Kidney (tissue), 14 donors: ENCODE data around the gene COL28A1. TPM values are rescaled to one million over a fixed set of nuclear protein-coding genes. Genes with fewer than 3 reads are reported as not detected.
"Not testable (repeated sequence)": the region's sequence is repeated elsewhere in the genome, so short reads cannot be mapped to it uniquely, and the experiment has no call there.

Source experiments
- DNase-seq, 5 donors: peaks; one replicate each; pipeline ENCODE4 v3.0.0-alpha.2; 2013 to 2020
- FAIRE-seq: peaks from 2 replicates; lab custom pipeline; 2012; peaks lifted over from hg19 to GRCh38; lab: Jason Lieb, UNC
- H3K27ac ChIP-seq, 2 donors: one replicate each; pipeline ENCODE4 v1.7.0; 2013; ENCODE audit warnings: low read depth in 2 of 2, low read length in 2 of 2, inconsistent platforms in 1 of 2
- H3K27me3 ChIP-seq: one replicate; pipeline ENCODE4 v1.7.1; 2013; ENCODE audit warnings: low read length, inconsistent platforms; ENCODE audit not compliant: control insufficient read depth, insufficient read depth
- H3K36me3 ChIP-seq, 3 donors: one replicate each; pipeline versions ENCODE4 v1.7.0 to v1.7.1; 2013; ENCODE audit warnings: low read length in 3 of 3, control low read depth in 1 of 3, inconsistent platforms in 1 of 3; ENCODE audit not compliant: insufficient read depth in 3 of 3, control insufficient read depth in 2 of 3
- H3K4me1 ChIP-seq, 3 donors: one replicate each; pipeline versions ENCODE4 v1.7.0 to v1.7.1; 2013; ENCODE audit warnings: low read length in 3 of 3, inconsistent platforms in 1 of 3, low read depth in 1 of 3; ENCODE audit not compliant: control insufficient read depth in 2 of 3, insufficient read depth in 2 of 3
- H3K4me3 ChIP-seq, 3 donors: one replicate each; pipeline versions ENCODE4 v1.7.0 to v1.8.1; 2013; ENCODE audit warnings: low read length in 3 of 3, control low read depth in 1 of 3, inconsistent platforms in 1 of 3
- H3K9ac ChIP-seq, 3 donors: one replicate each; pipeline versions ENCODE4 v1.7.0 to v1.7.1; 2013; ENCODE audit warnings: low read length in 3 of 3, control low read depth in 1 of 3, inconsistent platforms in 1 of 3
- H3K9me3 ChIP-seq, 3 donors: one replicate each; pipeline versions ENCODE4 v1.7.0 to v1.7.1; 2013; ENCODE audit warnings: low read length in 3 of 3, control low read depth in 1 of 3, inconsistent platforms in 1 of 3; ENCODE audit not compliant: control insufficient read depth in 2 of 3, insufficient read depth in 1 of 3
- CTCF ChIP-seq: IDR thresholded peaks from 3 replicates; pipeline ENCODE4 v1.5.1; 2012; ENCODE audit warnings: mild to moderate bottlenecking, moderate library complexity, borderline replicate concordance; ENCODE audit not compliant: insufficient read depth; ENCODE audit errors: extremely low read depth
- intact Hi-C: fragments of 100-400 bp; cut with DNase I; formaldehyde crosslinking; loops from one replicate; pipeline ENCODE4 v1.11.1; 2022
- polyA plus RNA-seq: library from polyadenylated mRNA; stranded (reverse); fragments of 350-450 nt; fragmentation: Illumina TruSeq; extraction: RNeasy Lipid Tissue Mini Kit (QIAGEN cat#74804); gene quantifications from one replicate; pipeline ENCODE4 v1.2.3, GENCODE V29; 2014; ENCODE audit warnings: low read depth, low replicate concordance; ENCODE audit not compliant: insufficient read depth
- total RNA-seq: library from RNA; stranded (reverse); fragmentation: NEBNext Ultra II Directional; extraction: Animal tissue kit (Norgen Biotek cat#: 25700); gene quantifications from one replicate; pipeline ENCODE4 v1.2.1, GENCODE V29; 2021
- donor health status: control.
- donor health status: control.
- donor health status: control.
- donor health status: control.
- donor health status: control.
- donor health status: DM: yes; HTN: yes; CAD: no.
- donor health status: Normal renal cell carcinoma (clear cell type).

The COL28A1 gene
- total and polyA plus RNA-seq, 2 donors from 2014 or later, result 2.7 to 5.8 TPM

GRCh38 chr7:7405461-7405860 lies 130.2 kb downstream of the COL28A1 start:
- H3K36me3 ChIP-seq, result no peaks in the 10 kb centered on the region
- no peak for TF ChIP-seq CTCF
- no peak for FAIRE-seq
- H3K27me3 ChIP-seq, result no peaks in the 10 kb centered on the region
- H3K4me3 ChIP-seq, result no peak overlapping the region
- intact Hi-C loops, result no loop called here
- no peak overlapping the region for H3K27ac ChIP-seq
- H3K9me3 ChIP-seq, result no peaks in the 10 kb centered on the region
- H3K4me1 ChIP-seq, result no peaks in the 10 kb centered on the region
- no peak for DNase-seq
- H3K9ac ChIP-seq, result no peak overlapping the region

DNA sequence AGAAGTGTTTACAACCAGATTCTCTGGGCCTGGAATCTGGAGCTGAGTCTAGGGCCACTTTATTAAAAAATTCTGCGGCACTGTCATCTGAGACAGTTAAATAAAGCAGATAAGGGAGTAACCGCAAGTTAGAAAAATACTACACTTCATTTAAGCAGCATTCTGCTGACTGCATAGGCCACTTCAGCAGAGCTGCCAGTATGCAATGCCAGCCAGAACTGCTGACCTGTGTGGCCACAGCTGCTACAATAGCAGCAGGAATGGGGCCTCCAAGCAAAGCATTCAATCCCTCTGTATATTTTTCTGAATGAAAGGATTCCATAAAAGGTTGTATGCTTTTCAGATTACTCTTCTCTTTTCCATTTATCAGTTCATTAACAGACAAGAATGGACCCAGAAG lies 136.0 kb downstream of the COL28A1 start:
- intact Hi-C loops, result no loop called here
- H3K27ac ChIP-seq, result no peak overlapping the region
- H3K9me3 ChIP-seq, result no peaks in the 10 kb centered on the region
- no peak for TF ChIP-seq CTCF
- H3K27me3 ChIP-seq, result no peaks in the 10 kb centered on the region
- peak in 1 of 5 donors; percentile 25 for DNase-seq
- no peaks in the 10 kb centered on the region for H3K36me3 ChIP-seq
- H3K4me3 ChIP-seq, result no peak overlapping the region
- H3K4me1 ChIP-seq, result no peaks in the 10 kb centered on the region
- H3K9ac ChIP-seq, result no peak overlapping the region
- no peak for FAIRE-seq

- H3K27me3 ChIP-seq, result no peaks in the 10 kb centered on the region
- FAIRE-seq (no peak), DNase-seq (no peak)
- intact Hi-C loops, result no loop called here
- H3K9ac ChIP-seq, result no peak overlapping the region
- no peaks in the 10 kb centered on the region for H3K4me1 ChIP-seq
- TF ChIP-seq CTCF, result no peak
- no peaks in the 10 kb centered on the region for H3K36me3 ChIP-seq
- H3K9me3 ChIP-seq, result no peaks in the 10 kb centered on the region
- no peak overlapping the region for H3K27ac ChIP-seq
- H3K4me3 ChIP-seq, result no peak overlapping the region
Observed at GRCh38 chr7:7395785-7396184, 139.9 kb downstream of the COL28A1 start.

- H3K4me3 ChIP-seq, H3K4me1 ChIP-seq, H3K36me3 ChIP-seq, H3K27ac ChIP-seq, H3K27me3 ChIP-seq, H3K9me3 ChIP-seq, FAIRE-seq, H3K9ac ChIP-seq, DNase-seq, intact Hi-C loops: not testable (repeated sequence)
Observed at GRCh38 chr7:7388164-7388563, 147.5 kb downstream of the COL28A1 start.
